ENCODE data around the gene GDI1.

The GDI1 gene

GRCh38 chrX:154485150-154486051 lies 48.4 kb downstream of the GDI1 start:
- peaks cover 5% of the 10 kb centered on the region for H4K20me1 ChIP-seq (ENCODE audit: insufficient read depth, low read length, poor library complexity, severe bottlenecking)
- peak overlapping the region; percentile 85 for H3K9ac ChIP-seq (ENCODE audit: low read depth, low read length, poor library complexity, severe bottlenecking)
- H3K9me2 ChIP-seq (replicated peaks; ENCODE audit: low read depth, low read length) = no peaks in the 10 kb centered on the region
- H3K79me2 ChIP-seq (ENCODE audit: insufficient read depth, low read length) = peaks cover 44% of the 10 kb centered on the region
- no peaks in the 10 kb centered on the region for H3K9me3 ChIP-seq (ENCODE audit: insufficient read depth, low read depth, low read length)
- no peaks in the 10 kb centered on the region for H3K4me1 ChIP-seq (ENCODE audit: insufficient read depth, low read length, poor library complexity, severe bottlenecking)
- H2AFZ ChIP-seq (ENCODE audit: low read length) = no peak overlapping the region
- TF ChIP-seq, protein P1, sequence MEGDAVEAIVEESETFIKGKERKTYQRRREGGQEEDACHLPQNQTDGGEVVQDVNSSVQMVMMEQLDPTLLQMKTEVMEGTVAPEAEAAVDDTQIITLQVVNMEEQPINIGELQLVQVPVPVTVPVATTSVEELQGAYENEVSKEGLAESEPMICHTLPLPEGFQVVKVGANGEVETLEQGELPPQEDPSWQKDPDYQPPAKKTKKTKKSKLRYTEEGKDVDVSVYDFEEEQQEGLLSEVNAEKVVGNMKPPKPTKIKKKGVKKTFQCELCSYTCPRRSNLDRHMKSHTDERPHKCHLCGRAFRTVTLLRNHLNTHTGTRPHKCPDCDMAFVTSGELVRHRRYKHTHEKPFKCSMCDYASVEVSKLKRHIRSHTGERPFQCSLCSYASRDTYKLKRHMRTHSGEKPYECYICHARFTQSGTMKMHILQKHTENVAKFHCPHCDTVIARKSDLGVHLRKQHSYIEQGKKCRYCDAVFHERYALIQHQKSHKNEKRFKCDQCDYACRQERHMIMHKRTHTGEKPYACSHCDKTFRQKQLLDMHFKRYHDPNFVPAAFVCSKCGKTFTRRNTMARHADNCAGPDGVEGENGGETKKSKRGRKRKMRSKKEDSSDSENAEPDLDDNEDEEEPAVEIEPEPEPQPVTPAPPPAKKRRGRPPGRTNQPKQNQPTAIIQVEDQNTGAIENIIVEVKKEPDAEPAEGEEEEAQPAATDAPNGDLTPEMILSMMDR (conservative IDR thresholded peaks at IDR 0.05; ENCODE audit: low read length) = no peak
- TF ChIP-seq EZH2phosphoT487 (IDR thresholded peaks at IDR 0.05; ENCODE audit: borderline replicate concordance) = no peak
- H3K4me3 ChIP-seq (ENCODE audit: low read length, poor library complexity, severe bottlenecking) = peak overlapping the region; percentile 79
- no peaks in the 10 kb centered on the region for H3K36me3 ChIP-seq (ENCODE audit: insufficient read depth, low read length)
- H3K27me3 ChIP-seq (ENCODE audit: insufficient read depth, low read length, poor library complexity, severe bottlenecking) = no peaks in the 10 kb centered on the region
- no peaks in the 10 kb centered on the region for H3F3A ChIP-seq (ENCODE audit: low read depth)
- peak overlapping the region; percentile 85 for H3K4me2 ChIP-seq (ENCODE audit: low read depth, low read length, poor library complexity, severe bottlenecking)

DNA sequence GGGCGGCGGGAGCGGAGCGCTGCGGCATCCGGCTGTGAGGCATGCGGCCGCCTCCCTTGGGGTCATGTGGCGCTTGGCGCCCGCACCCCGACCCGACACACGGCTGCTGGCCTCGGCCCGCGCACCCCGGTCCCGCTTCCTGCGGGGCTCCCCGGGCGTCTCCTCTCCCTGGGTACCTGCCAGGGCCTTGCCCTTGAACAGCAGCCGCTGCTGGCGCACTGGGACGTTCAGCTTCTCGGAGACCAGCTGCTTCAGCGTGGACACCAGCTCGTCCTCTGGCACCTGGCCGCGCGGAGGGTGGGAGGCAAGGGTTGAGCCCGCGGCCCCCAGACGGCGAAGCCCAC lies 49.1 kb downstream of the GDI1 start:
- peaks cover 44% of the 10 kb centered on the region for H3K79me2 ChIP-seq (ENCODE audit: insufficient read depth, low read length)

DNA sequence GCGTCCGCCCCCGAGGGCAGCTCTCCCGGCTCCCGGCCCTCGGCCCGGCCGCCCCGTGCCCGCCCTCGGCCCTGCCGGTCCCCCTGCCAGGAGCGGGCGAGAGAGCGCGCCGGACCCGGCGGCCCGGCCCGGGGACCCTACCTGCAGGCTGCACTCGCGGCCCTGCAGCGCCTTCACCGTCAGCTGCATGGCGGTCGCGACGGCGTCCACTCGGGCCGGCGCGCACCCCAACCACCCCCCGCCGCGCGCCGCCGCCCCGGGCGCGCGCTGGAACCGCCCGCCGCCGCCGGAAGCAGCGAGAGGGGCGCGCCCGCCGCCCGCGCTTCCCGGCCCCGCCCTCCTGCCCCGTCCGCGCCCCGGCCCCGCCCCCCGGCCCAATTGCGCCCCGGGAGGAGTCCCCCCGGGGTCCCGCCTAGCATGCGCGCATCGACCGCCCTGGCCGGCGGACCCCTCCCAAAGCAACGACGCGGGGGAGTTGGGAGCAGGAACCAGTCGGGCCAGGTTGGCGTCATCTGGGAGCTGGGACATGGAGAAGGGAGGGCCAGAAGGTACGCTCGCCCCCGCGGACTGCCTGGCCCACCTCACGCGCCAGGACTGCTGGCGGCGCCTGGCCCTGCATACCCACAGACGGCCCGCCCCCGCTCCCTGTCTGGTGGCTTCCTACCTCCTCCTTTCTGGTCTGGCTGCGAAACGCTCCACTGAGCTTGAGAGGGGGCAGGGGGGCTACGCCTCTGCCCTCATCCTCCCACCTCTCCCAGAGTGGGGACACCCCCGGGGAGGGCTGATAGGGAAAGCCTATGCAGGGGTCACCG lies 49.6 kb downstream of the GDI1 start, which contains the start of gene UBL4A:
UBL4A (minus strand) TSS at position 220 of the 812 bp plus-strand sequence; CDS start at position 189, 31 bp downstream.
- Histone ChIP-seq H3K9me3 (ENCODE audit: insufficient read depth, low read depth, low read length) (no peaks in the 10 kb centered on the region), H3K4me1 (ENCODE audit: insufficient read depth, low read length, poor library complexity, severe bottlenecking) (no peaks in the 10 kb centered on the region), H3K36me3 (ENCODE audit: insufficient read depth, low read length) (no peaks in the 10 kb centered on the region), H3K9me2 (replicated peaks; ENCODE audit: low read depth, low read length) (no peaks in the 10 kb centered on the region), H2AFZ (ENCODE audit: low read length) (peak within 1 kb of the TSS; percentile 64), H3K9ac (ENCODE audit: low read depth, low read length, poor library complexity, severe bottlenecking) (peak within 1 kb of the TSS; percentile 85), H3K79me2 (ENCODE audit: insufficient read depth, low read length) (peaks cover 44% of the 10 kb centered on the region), H3K4me2 (ENCODE audit: low read depth, low read length, poor library complexity, severe bottlenecking) (peak within 1 kb of the TSS; percentile 85), H3K27me3 (ENCODE audit: insufficient read depth, low read length, poor library complexity, severe bottlenecking) (no peaks in the 10 kb centered on the region), H3F3A (ENCODE audit: low read depth) (no peaks in the 10 kb centered on the region), H3K4me3 (ENCODE audit: low read length, poor library complexity, severe bottlenecking) (peak within 1 kb of the TSS; percentile 79), H4K20me1 (ENCODE audit: insufficient read depth, low read length, poor library complexity, severe bottlenecking) (peaks cover 5% of the 10 kb centered on the region)
- no peak for TF ChIP-seq EZH2phosphoT487 (IDR thresholded peaks at IDR 0.05; ENCODE audit: borderline replicate concordance)
- TF ChIP-seq, protein P1 (conservative IDR thresholded peaks at IDR 0.05; ENCODE audit: low read length) = no peak

More for the DNA sequence above, 49.1 kb downstream of the GDI1 start:
- H3K4me1 ChIP-seq (ENCODE audit: insufficient read depth, low read length, poor library complexity, severe bottlenecking) = no peaks in the 10 kb centered on the region
- no peaks in the 10 kb centered on the region for H3F3A ChIP-seq (ENCODE audit: low read depth)
- no peak for TF ChIP-seq EZH2phosphoT487 (IDR thresholded peaks at IDR 0.05; ENCODE audit: borderline replicate concordance)
- TF ChIP-seq, protein P1 (conservative IDR thresholded peaks at IDR 0.05; ENCODE audit: low read length) = no peak
- H2AFZ ChIP-seq (ENCODE audit: low read length) = no peak overlapping the region; the same call in 1 of the 2 replicates
- no peaks in the 10 kb centered on the region for H3K9me3 ChIP-seq (ENCODE audit: insufficient read depth, low read depth, low read length)
- H3K27me3 ChIP-seq (ENCODE audit: insufficient read depth, low read length, poor library complexity, severe bottlenecking) = no peaks in the 10 kb centered on the region
- H3K4me2 ChIP-seq (ENCODE audit: low read depth, low read length, poor library complexity, severe bottlenecking) = peak overlapping the region; percentile 85
- H3K4me3 ChIP-seq (ENCODE audit: low read length, poor library complexity, severe bottlenecking) = peak overlapping the region; percentile 79
- H3K9me2 ChIP-seq (replicated peaks; ENCODE audit: low read depth, low read length) = no peaks in the 10 kb centered on the region
- no peaks in the 10 kb centered on the region for H3K36me3 ChIP-seq (ENCODE audit: insufficient read depth, low read length)
- H3K9ac ChIP-seq (ENCODE audit: low read depth, low read length, poor library complexity, severe bottlenecking) = peak overlapping the region; percentile 85
- H4K20me1 ChIP-seq (ENCODE audit: insufficient read depth, low read length, poor library complexity, severe bottlenecking) = peaks cover 5% of the 10 kb centered on the region
